K562 (cell line): ENCODE data around the gene WDR17. TPM values are rescaled to one million over a fixed set of nuclear protein-coding genes. Genes with fewer than 3 reads are reported as not detected.

Source experiments
- ATAC-seq: fragments of 200-7000 bp; cut with Tn5 transposase; 3 replicates; pipeline ENCODE4 v1.9.1; 2020; ENCODE audit warnings: moderate library complexity
- BruUV-seq: library from RNA; stranded (reverse); fragments of 400-500 nt; replicated peaks from 2 replicates; lab custom pipeline; 2021; lab: Mats Ljungman, UMichigan
- CTCF ChIA-PET: fragments of 300-600 bp; formaldehyde crosslinking; extraction: SDS; loops from one replicate; lab custom pipeline; 2021; ENCODE audit warnings: low intra/inter-chr PET ratio; lab: Yijun Ruan, JAX
- POLR2A ChIA-PET: fragments of 300-600, 350-650 bp; sonication (Branson Sonifier 250); formaldehyde crosslinking; extraction: SDS; loops from one replicate; lab custom pipeline; 2021; ENCODE audit warnings: antibody characterized with exemption, inconsistent platforms; lab: Yijun Ruan, JAX
- DNase-seq, 4 experiments: peaks; one replicate each; pipeline versions ENCODE4 v3.0.0 to v3.0.0-alpha.2; 2011 to 2018; ENCODE audit warnings: low spot score in 3 of 4, mixed read lengths in 3 of 4; ENCODE audit errors: extremely low read depth in 1 of 4
- FAIRE-seq: peaks from 2 replicates; lab custom pipeline; 2011; peaks lifted over from hg19 to GRCh38; lab: Jason Lieb, UNC
- H2AFZ ChIP-seq: 2 replicates; pipeline ENCODE4 v1.6.0; 2011; ENCODE audit warnings: low read depth, low read length, control low read depth, inconsistent platforms
- H3K27ac ChIP-seq: fragments of 200-600 bp; 3 replicates; pipeline ENCODE4 v1.8.0; 2011; ENCODE audit warnings: low read depth, mild to moderate bottlenecking, control low read depth, inconsistent platforms, low read length, moderate library complexity, mixed read lengths; ENCODE audit errors: extremely low read depth
- H3K27me3 ChIP-seq, 2 experiments: fragments of 300-600 bp in 1 of 2; 2 replicates in 1 of 2; 3 replicates in 1 of 2; pipeline versions ENCODE4 v1.6.0 to v1.8.0; 2011; ENCODE audit warnings: inconsistent platforms in 2 of 2, low read length in 2 of 2, mild to moderate bottlenecking in 1 of 2, mixed read lengths in 1 of 2, moderate library complexity in 1 of 2; ENCODE audit not compliant: control insufficient read depth in 2 of 2, insufficient read depth in 2 of 2
- H3K36me3 ChIP-seq: fragments of 300-600 bp; 3 replicates; pipeline ENCODE4 v1.8.0; 2011; ENCODE audit warnings: mild to moderate bottlenecking, low read length, inconsistent platforms; ENCODE audit not compliant: control insufficient read depth, insufficient read depth
- H3K4me1 ChIP-seq, 2 experiments: fragments of 200-600 bp in 1 of 2; replicated peaks in 1 of 2; 2 replicates in 1 of 2; 3 replicates in 1 of 2; pipeline versions ENCODE4 v1.5.1 to v1.8.0; 2011; ENCODE audit warnings: inconsistent platforms in 2 of 2, low read length in 2 of 2, mild to moderate bottlenecking in 1 of 2, mixed read lengths in 1 of 2, moderate library complexity in 1 of 2; ENCODE audit not compliant: control insufficient read depth in 2 of 2, insufficient read depth in 2 of 2
- H3K4me2 ChIP-seq: 2 replicates; pipeline ENCODE4 v1.6.1; 2011; ENCODE audit warnings: low read length, control low read depth, inconsistent platforms, mixed read lengths; ENCODE audit not compliant: insufficient read depth
- H3K4me3 ChIP-seq: fragments of 200-600 bp; sonication (generic), shearing (Covaris generic); 2 replicates; pipeline ENCODE4 v1.5.1; 2016; ENCODE audit warnings: control low read depth, inconsistent platforms
- H3K79me2 ChIP-seq: fragments of 200-600 bp; 3 replicates; pipeline ENCODE4 v1.8.0; 2011; ENCODE audit warnings: low read length, inconsistent platforms; ENCODE audit not compliant: control insufficient read depth, insufficient read depth
- H3K9ac ChIP-seq, 2 experiments: 2 replicates each; pipeline versions ENCODE4 v1.6.0 to v1.6.1; 2011; ENCODE audit warnings: low read depth in 2 of 2, low read length in 2 of 2, control low read depth in 1 of 2, inconsistent platforms in 1 of 2, mild to moderate bottlenecking in 1 of 2, mixed read lengths in 1 of 2; ENCODE audit not compliant: insufficient read depth in 1 of 2
- H3K9me1 ChIP-seq: one replicate; pipeline ENCODE4 v1.6.0; 2011; ENCODE audit warnings: inconsistent platforms, mild to moderate bottlenecking, low read length, moderate library complexity; ENCODE audit not compliant: control insufficient read depth, insufficient read depth
- H3K9me3 ChIP-seq: replicated peaks from 2 replicates; pipeline ENCODE4 v1.5.1; 2011; ENCODE audit warnings: low read depth, low read length, inconsistent platforms; ENCODE audit not compliant: control insufficient read depth, insufficient read depth
- H4K20me1 ChIP-seq: replicated peaks from 2 replicates; pipeline ENCODE4 v1.6.1; 2011; ENCODE audit warnings: low read length, inconsistent platforms, mixed read lengths; ENCODE audit not compliant: control insufficient read depth, insufficient read depth
- ARHGAP35 ChIP-seq: fragments of 450-650 bp; IDR thresholded peaks from 2 replicates; pipeline ENCODE4 v1.6.1; 2018; ENCODE audit not compliant: partially characterized antibody
- C11orf30 ChIP-seq: fragments of 450-650 bp; IDR thresholded peaks from 2 replicates; pipeline ENCODE4 v1.6.1; 2016; ENCODE audit warnings: low read depth, mild to moderate bottlenecking
- CHCHD3 ChIP-seq: fragments of 250-450 bp; sonication (Bioruptor Pico); IDR thresholded peaks from 2 replicates; pipeline ENCODE4 v2.1.2; 2022; ENCODE audit warnings: mild to moderate bottlenecking
- CTBP1 ChIP-seq: fragments of 450-650 bp; IDR thresholded peaks from 2 replicates; pipeline ENCODE4 v1.6.1; 2016; ENCODE audit warnings: borderline replicate concordance
- E4F1 ChIP-seq: fragments of 250-450 bp; sonication (Bioruptor Pico); IDR thresholded peaks from 2 replicates; pipeline ENCODE4 v1.5.0; 2021; ENCODE audit warnings: mild to moderate bottlenecking, borderline replicate concordance
- HNRNPL ChIP-seq: fragments of 200-400 bp; formaldehyde crosslinking; IDR thresholded peaks from 2 replicates; pipeline ENCODE4 v1.6.1; 2017; ENCODE audit warnings: low read depth, mild to moderate bottlenecking, low read length
- NCOA1 ChIP-seq: fragments of 450-650 bp; IDR thresholded peaks from 2 replicates; pipeline ENCODE4 v1.6.1; 2016; ENCODE audit warnings: low read depth
- NCOA6 ChIP-seq: fragments of 450-650 bp; IDR thresholded peaks from 2 replicates; pipeline ENCODE4 v1.6.1; 2017; ENCODE audit warnings: mild to moderate bottlenecking
- RUNX1 ChIP-seq: sonication (generic); IDR thresholded peaks from 2 replicates; pipeline ENCODE4 v1.6.1; 2016; ENCODE audit warnings: antibody characterized with exemption, low read depth
- SMAD2 ChIP-seq: fragments of 150-350 bp; IDR thresholded peaks from 2 replicates; pipeline ENCODE4 v1.6.1; 2014; ENCODE audit warnings: low read depth, mild to moderate bottlenecking, low read length
- TFAM ChIP-seq: fragments of 250-450 bp; sonication (Bioruptor Pico); conservative IDR thresholded peaks from 2 replicates; pipeline ENCODE4 v1.5.0; 2021; ENCODE audit warnings: mild to moderate bottlenecking, moderate library complexity
- ZC3H11A ChIP-seq: IDR thresholded peaks from 2 replicates; pipeline ENCODE4 v1.6.1; 2012; ENCODE audit warnings: low read depth, low read length, improper control_type of control experiment
- ZNF512 ChIP-seq: IDR thresholded peaks from 2 replicates; pipeline ENCODE4 v1.6.1; 2016; ENCODE audit warnings: missing genetic modification characterization, missing compliant biosample characterization
- ZNF717 ChIP-seq: fragments of 250-450 bp; sonication (Bioruptor Pico); IDR thresholded peaks from 2 replicates; pipeline ENCODE4 v1.5.0; 2021
- in situ Hi-C: fragments of 300-500 bp; cut with MboI; formaldehyde crosslinking; loops from 4 replicates; pipeline ENCODE4 v1.15.0; 2018; ENCODE audit warnings: inconsistent platforms, mixed read lengths
- intact Hi-C: fragments of 100-400 bp; cut with micrococcal nuclease; formaldehyde crosslinking; loops from 2 replicates; pipeline ENCODE4 v1.14.2; 2022
- polyA plus RNA-seq, 8 experiments: library from polyadenylated mRNA; depleted of rRNA in 4 of 8; stranded (reverse) in 5 of 8; unstranded in 3 of 8; fragments of >200 nt; fragmentation: Nextera tagmentation in 2 of 8; fragmentation: Illumina TruSeq in 1 of 8; extraction: Ambion mirVana in 2 of 8; extraction: Trizol in 1 of 8; gene quantifications; 2 replicates each; pipeline versions ENCODE4 v1.2.1 to v1.2.3, GENCODE V29; 2011 to 2014; ENCODE audit warnings: inconsistent platforms in 1 of 8, missing spikeins in 1 of 8
- total RNA-seq, 7 experiments: library from RNA; depleted of rRNA in 6 of 7; stranded (reverse); fragments of >200 nt in 6 of 7; fragmentation: Illumina TruSeq in 2 of 7; extraction: Trizol in 2 of 7; gene quantifications; 2 replicates each; pipeline versions ENCODE4 v1.2.1 to v1.2.3, GENCODE V29; 2011 to 2021; ENCODE audit warnings: low replicate concordance in 1 of 7
- TF ChIP-seq, protein P1 (sequence below), 3 experiments: IDR thresholded peaks in 2 of 3; conservative IDR thresholded peaks in 1 of 3; 2 replicates each; pipeline ENCODE4 v1.5.1; 2011 to 2012; ENCODE audit warnings: low read length in 3 of 3, mild to moderate bottlenecking in 3 of 3, control low read depth in 2 of 3, improper control_type of control experiment in 1 of 3, inconsistent platforms in 1 of 3, low read depth in 1 of 3, mixed read lengths in 1 of 3, moderate library complexity in 1 of 3; ENCODE audit not compliant: insufficient read depth in 2 of 3

WDR17 gene
- total and polyA plus RNA-seq, 9 of the 15 experiments (the other 6 are each of a cell fraction or from before 2014, with no cell fraction given): 0.04 to 0.07 TPM; not detected in 7

DNA sequence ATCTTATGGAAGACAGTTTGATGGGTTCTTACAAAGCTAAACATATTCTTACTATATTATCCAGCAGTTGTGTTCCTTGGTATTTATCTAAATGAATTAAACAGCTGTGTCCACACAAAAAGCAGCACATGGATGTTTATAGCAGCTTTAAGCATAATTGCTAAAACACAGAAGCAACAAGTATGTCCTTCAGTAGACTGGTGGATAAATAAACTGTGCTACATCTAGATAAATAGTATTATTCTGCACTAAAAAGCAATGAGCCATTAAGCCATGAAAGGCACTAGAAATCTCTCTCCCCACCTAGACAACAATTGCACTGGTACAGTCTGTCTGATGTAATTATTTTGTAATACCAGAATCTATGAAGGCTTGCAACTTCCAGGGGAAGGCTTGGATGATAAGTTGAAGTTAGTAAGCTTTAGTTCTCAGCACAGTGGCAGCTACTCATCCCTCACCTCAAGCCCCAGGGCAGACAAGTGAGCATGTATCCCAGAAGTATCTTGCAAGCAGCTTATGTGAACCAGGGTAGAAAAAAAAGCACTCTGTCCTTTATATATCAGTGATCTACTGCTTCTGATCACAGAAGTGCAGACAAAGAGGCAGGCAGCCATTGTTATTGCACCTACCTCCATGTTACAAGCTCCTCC is 36.9 kb downstream of the WDR17 start (continued):
- TF ChIP-seq NCOA6: no peak
- TF ChIP-seq ZNF717: no peak
- no peak for TF ChIP-seq TFAM (CRISPR knock-in tag)
- no peak for TF ChIP-seq E4F1
- no peak for TF ChIP-seq NCOA1
- no peak for TF ChIP-seq CTBP1

GRCh38 chr4:176107695-176108094 is 42.1 kb downstream of the WDR17 start:
- no peak for ATAC-seq
- Histone ChIP-seq H3K79me2 (no peaks in the 10 kb centered on the region), H3K4me1 (no peaks in the 10 kb centered on the region), H3K36me3 (no peaks in the 10 kb centered on the region), H3K4me3 (no peak overlapping the region), H3K27ac (no peak overlapping the region), H3K4me2 (no peak overlapping the region), H3K9ac (no peak overlapping the region), H3K9me1 (no peaks in the 10 kb centered on the region), H3K9me3 (no peaks in the 10 kb centered on the region; the same call in 1 of the 2 replicates), H2AFZ (no peak overlapping the region), H3K27me3 (no peaks in the 10 kb centered on the region), H4K20me1 (no peaks in the 10 kb centered on the region)
- no peak for FAIRE-seq
- in situ Hi-C loops (no loop called here), intact Hi-C loops (no loop called here)
- DNase-seq: no peak
- ChIA-PET CTCF (no interaction called here), POLR2A (no interaction called here)
- no TSS peak for BruUV-seq
- TF ChIP-seq, protein P1, sequence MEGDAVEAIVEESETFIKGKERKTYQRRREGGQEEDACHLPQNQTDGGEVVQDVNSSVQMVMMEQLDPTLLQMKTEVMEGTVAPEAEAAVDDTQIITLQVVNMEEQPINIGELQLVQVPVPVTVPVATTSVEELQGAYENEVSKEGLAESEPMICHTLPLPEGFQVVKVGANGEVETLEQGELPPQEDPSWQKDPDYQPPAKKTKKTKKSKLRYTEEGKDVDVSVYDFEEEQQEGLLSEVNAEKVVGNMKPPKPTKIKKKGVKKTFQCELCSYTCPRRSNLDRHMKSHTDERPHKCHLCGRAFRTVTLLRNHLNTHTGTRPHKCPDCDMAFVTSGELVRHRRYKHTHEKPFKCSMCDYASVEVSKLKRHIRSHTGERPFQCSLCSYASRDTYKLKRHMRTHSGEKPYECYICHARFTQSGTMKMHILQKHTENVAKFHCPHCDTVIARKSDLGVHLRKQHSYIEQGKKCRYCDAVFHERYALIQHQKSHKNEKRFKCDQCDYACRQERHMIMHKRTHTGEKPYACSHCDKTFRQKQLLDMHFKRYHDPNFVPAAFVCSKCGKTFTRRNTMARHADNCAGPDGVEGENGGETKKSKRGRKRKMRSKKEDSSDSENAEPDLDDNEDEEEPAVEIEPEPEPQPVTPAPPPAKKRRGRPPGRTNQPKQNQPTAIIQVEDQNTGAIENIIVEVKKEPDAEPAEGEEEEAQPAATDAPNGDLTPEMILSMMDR (IDR thresholded peaks at IDR 0.05 in 2 of 3, conservative IDR thresholded peaks at IDR 0.05 in 1 of 3; ENCODE audit: insufficient read depth in 2 of 3, low read depth in 1 of 3, low read length in 3 of 3): no peak
- no peak for TF ChIP-seq ARHGAP35
- no peak for TF ChIP-seq SMAD2
- no peak for TF ChIP-seq CHCHD3 (CRISPR knock-in tag)
- TF ChIP-seq ZC3H11A: no peak
- no peak for TF ChIP-seq RUNX1
- no peak for TF ChIP-seq C11orf30
- TF ChIP-seq HNRNPL: no peak
- TF ChIP-seq ZNF512 (tag): no peak
